ENCODE data around the gene CPT1C.

CPT1C gene

DNA sequence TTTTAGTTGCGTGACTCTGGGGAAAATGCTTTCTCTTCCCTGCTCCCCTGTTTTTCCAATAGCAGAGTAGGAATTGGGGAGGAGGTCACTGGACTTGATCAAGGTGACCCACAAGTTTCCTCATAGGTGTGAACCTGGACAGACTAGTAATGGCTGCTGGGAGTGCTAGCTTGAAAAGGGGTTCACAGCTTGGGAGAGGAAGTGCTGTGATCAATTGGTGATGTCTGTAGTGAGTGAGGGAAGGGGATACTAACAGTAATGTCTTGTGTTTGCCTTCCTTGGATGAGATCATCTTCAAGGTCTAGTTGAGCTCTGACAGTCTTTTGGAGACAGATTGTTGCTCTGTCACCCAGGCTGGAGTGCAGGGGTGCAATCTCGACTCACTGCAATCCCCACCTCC, 23.4 kb upstream of the CPT1C start:
- peak overlapping the region; percentile 78; the same call in 1 of the 2 replicates for H3K4me3 ChIP-seq (replicated peaks; ENCODE audit: low read depth, low read length)
- DNase-seq (ENCODE audit: extremely low read depth, low read depth): no peak
- TF ChIP-seq, protein P1, sequence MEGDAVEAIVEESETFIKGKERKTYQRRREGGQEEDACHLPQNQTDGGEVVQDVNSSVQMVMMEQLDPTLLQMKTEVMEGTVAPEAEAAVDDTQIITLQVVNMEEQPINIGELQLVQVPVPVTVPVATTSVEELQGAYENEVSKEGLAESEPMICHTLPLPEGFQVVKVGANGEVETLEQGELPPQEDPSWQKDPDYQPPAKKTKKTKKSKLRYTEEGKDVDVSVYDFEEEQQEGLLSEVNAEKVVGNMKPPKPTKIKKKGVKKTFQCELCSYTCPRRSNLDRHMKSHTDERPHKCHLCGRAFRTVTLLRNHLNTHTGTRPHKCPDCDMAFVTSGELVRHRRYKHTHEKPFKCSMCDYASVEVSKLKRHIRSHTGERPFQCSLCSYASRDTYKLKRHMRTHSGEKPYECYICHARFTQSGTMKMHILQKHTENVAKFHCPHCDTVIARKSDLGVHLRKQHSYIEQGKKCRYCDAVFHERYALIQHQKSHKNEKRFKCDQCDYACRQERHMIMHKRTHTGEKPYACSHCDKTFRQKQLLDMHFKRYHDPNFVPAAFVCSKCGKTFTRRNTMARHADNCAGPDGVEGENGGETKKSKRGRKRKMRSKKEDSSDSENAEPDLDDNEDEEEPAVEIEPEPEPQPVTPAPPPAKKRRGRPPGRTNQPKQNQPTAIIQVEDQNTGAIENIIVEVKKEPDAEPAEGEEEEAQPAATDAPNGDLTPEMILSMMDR (IDR thresholded peaks at IDR 0.05; ENCODE audit: low read depth, low read length, missing control alignments): no peak

GRCh38 chr19:49669516-49669915, 21.4 kb upstream of the CPT1C start:
- no peak for DNase-seq (ENCODE audit: extremely low read depth, low read depth)
- TF ChIP-seq, protein P1 (IDR thresholded peaks at IDR 0.05; ENCODE audit: low read depth, low read length, missing control alignments): no peak
- no peak overlapping the region for H3K4me3 ChIP-seq (replicated peaks; ENCODE audit: low read depth, low read length)

DNA sequence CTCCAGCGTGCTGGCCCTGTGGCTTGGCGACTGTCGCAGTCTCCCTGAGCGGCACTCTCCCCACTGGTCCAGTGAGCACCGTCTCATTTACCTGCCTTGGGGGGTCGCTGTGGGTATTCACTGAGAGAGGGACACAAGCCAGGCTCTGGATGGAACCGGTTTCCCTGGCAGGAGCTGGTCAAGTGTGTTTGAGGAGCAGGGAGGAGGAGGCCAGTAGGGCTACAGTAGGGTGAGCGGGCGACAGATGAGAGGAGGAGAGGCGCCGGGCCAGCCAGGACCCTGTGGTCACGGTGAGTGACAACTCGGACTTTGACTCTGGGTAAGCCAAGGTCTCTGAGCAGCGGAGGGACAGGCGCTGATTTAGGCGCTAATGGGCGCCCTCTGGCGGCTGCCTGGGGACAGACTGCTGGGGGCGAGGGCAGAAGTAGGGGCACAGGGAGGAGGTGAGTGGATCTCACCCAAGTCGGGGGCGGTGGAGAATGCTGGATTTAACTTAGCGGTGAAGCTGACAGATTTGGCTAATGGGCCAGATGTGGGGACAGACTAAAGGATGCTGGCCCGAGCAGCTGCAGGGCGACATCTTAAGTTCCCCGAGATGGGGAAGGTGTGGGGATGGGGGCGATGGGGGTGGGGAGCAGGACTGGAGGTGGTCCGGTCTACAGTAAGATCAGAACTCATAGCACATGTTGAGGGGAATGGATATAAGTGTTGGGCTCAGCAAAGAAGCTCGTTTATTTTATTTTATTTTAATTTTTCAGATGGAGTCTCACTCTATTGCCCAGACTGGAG, 18.6 kb upstream of the CPT1C start:
- DNase-seq (ENCODE audit: extremely low read depth, low read depth): no peak
- TF ChIP-seq, protein P1 (IDR thresholded peaks at IDR 0.05; ENCODE audit: low read depth, low read length, missing control alignments): peak; percentile 93
- no peak overlapping the region for H3K4me3 ChIP-seq (replicated peaks; ENCODE audit: low read depth, low read length)

- TF ChIP-seq, protein P1 (IDR thresholded peaks at IDR 0.05; ENCODE audit: low read depth, low read length, missing control alignments): no peak
- DNase-seq (ENCODE audit: extremely low read depth, low read depth): peak; percentile 88
- peak overlapping the region; percentile 99 for H3K4me3 ChIP-seq (replicated peaks; ENCODE audit: low read depth, low read length)
Measured at GRCh38 chr19:49676136-49676783, 14.7 kb upstream of the CPT1C start.

GRCh38 chr19:49676784-49677230, 14.1 kb upstream of the CPT1C start:
- DNase-seq (ENCODE audit: extremely low read depth, low read depth): peak; percentile 100
- TF ChIP-seq, protein P1 (IDR thresholded peaks at IDR 0.05; ENCODE audit: low read depth, low read length, missing control alignments): no peak
- peak overlapping the region; percentile 99 for H3K4me3 ChIP-seq (replicated peaks; ENCODE audit: low read depth, low read length)

DNA sequence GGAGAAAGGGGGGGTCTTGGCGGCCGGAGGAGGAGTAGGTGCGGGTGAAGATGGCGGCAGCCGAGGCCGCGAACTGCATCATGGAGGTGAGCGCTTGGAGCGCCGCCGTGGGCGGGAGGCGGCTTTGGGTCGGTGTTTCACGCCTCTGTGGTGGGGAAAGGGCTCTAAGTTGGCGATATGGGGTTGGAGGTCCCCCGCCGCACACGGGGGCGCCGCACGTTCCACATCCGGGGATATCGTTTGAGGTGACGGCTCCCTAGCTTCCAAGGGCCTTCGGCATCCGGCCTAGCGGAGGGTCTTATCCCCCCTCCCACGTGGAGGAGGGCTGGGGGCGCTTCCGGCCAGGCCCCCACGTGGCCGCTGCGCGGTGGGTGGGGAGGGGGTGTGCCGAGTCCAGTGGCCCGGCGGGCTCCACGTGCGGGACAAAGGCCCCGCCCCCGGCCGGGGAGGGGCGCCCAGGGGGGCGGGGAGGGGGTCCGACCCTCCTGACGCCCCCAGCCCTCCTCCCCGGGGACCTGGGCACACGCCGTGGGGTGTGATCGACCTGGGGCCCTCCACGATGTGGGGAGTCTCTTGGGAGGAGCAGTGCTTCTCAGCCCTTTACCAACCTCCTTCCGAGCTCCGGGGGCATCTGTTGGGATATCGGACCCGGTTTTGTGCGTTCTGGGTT, 13.6 kb upstream of the CPT1C start, which contains the start of gene PRMT1:
Gene PRMT1, plus strand, starts transcription at position 41 of the 670 bp plus-strand sequence. Its CDS starts 10 bp downstream, at position 51.
- DNase-seq (ENCODE audit: extremely low read depth, low read depth): no peak
- TF ChIP-seq, protein P1 (IDR thresholded peaks at IDR 0.05; ENCODE audit: low read depth, low read length, missing control alignments): no peak

More for the DNA sequence above, 13.6 kb upstream of the CPT1C start, which contains the start of gene PRMT1:
- H3K4me3 ChIP-seq (replicated peaks; ENCODE audit: low read depth, low read length): peak within 1 kb of the TSS; percentile 99
